ENCODE results near the gene PDIK1L.

The PDIK1L gene

GRCh38 chr1:26110731-26111529 lies 694 bp upstream of the PDIK1L start:
- Histone ChIP-seq H3K36me3 (ENCODE audit: control insufficient read depth in 2 of 2, insufficient read depth in 1 of 2, low read length in 2 of 2) (peaks cover under 1 to 23% of the 10 kb centered on the region in 2 experiments; a peak in 2 of 3 replicates), H3K4me1 (ENCODE audit: control insufficient read depth, insufficient read depth, low read length) (no peaks in the 10 kb centered on the region), H3K4me3 (ENCODE audit: low read depth, low read length) (peak overlapping the region; percentile 92), H3K27ac (ENCODE audit: extremely low read depth, low read depth, low read length) (peak overlapping the region; percentile 87), H3K9me3 (ENCODE audit: control insufficient read depth, insufficient read depth, low read depth, low read length) (no peaks in the 10 kb centered on the region)
- ChIA-PET POLR2A (interaction anchor here (0.9 to 1.8 kb wide), 8 partner anchors 12 to 169 kb away, joined by 3 to 7 read pairs (median 4); partner anchors contain the start of genes CEP85 and SH3BGRL3), CTCF (interaction anchor here (1.0 kb wide), 1 partner anchor 31 kb away, joined by 3 read pairs; no protein-coding TSS in a partner anchor)
- TF ChIP-seq YY1 (tag by site-specific recombination; IDR thresholded peaks at IDR 0.05) (0 out of 2 replicates have a peak, but pooled peaks have one; percentile 29), ZNF596 (tag by site-specific recombination; IDR thresholded peaks at IDR 0.05) (no peak), RBAK (tag by site-specific recombination; IDR thresholded peaks at IDR 0.05) (no peak), ZSCAN23 (tag by site-specific recombination; IDR thresholded peaks at IDR 0.05) (0 out of 2 replicates have a peak, but pooled peaks have one; percentile 53), ZBTB8A (tag by site-specific recombination; IDR thresholded peaks at IDR 0.05) (peak; percentile 83), ZNF214 (tag by site-specific recombination; IDR thresholded peaks at IDR 0.05; ENCODE audit: borderline replicate concordance) (no peak), TSHZ1 (tag by site-specific recombination; IDR thresholded peaks at IDR 0.05; ENCODE audit: borderline replicate concordance) (no peak), PATZ1 (tag by site-specific recombination; IDR thresholded peaks at IDR 0.05) (peak; percentile 83), ZNF146 (tag by site-specific recombination; IDR thresholded peaks at IDR 0.05) (no peak; the same call in 1 of the 2 replicates), BCL11A (tag by site-specific recombination; IDR thresholded peaks at IDR 0.05; ENCODE audit: low read depth) (no peak), ZNF785 (tag by site-specific recombination; IDR thresholded peaks at IDR 0.05) (0 out of 2 replicates have a peak, but pooled peaks have one; percentile 29), ZBTB20 (tag by site-specific recombination; IDR thresholded peaks at IDR 0.05) (peak; percentile 82), GLI2 (tag by site-specific recombination; IDR thresholded peaks at IDR 0.05; ENCODE audit: borderline replicate concordance, low read depth) (no peak), ZSCAN4 (tag by site-specific recombination; IDR thresholded peaks at IDR 0.05) (no peak), ZIC2 (tag by site-specific recombination; IDR thresholded peaks at IDR 0.05) (peak; percentile 93), ZFP69B (tag by site-specific recombination; IDR thresholded peaks at IDR 0.05) (peak; percentile 80; the same call in 1 of the 2 replicates), HOXC10 (CRISPR knock-in tag; IDR thresholded peaks at IDR 0.05) (0 out of 2 replicates have a peak, but pooled peaks have one; percentile 56), GLIS1 (tag by site-specific recombination; IDR thresholded peaks at IDR 0.05) (peak; percentile 94), ZNF354C (tag by site-specific recombination; IDR thresholded peaks at IDR 0.05; ENCODE audit: borderline replicate concordance, low read depth) (no peak), ZNF600 (tag by site-specific recombination; IDR thresholded peaks at IDR 0.05) (peak; percentile 82), EGR2 (tag by site-specific recombination; IDR thresholded peaks at IDR 0.05; ENCODE audit: low read depth) (peak; percentile 76), ZFHX2 (tag by site-specific recombination; conservative IDR thresholded peaks at IDR 0.05) (peak; percentile 81), ATF2 (tag by site-specific recombination; IDR thresholded peaks at IDR 0.05; ENCODE audit: low read depth) (no peak), ZSCAN16 (tag by site-specific recombination; IDR thresholded peaks at IDR 0.05) (no peak), ZBTB48 (tag by site-specific recombination; IDR thresholded peaks at IDR 0.05) (peak; percentile 71), ZNF510 (tag by site-specific recombination; IDR thresholded peaks at IDR 0.05; ENCODE audit: insufficient replicate concordance) (no peak), KLF16 (tag by site-specific recombination; IDR thresholded peaks at IDR 0.05) (peak; percentile 41; the same call in 1 of the 2 replicates), KLF1 (tag by site-specific recombination; IDR thresholded peaks at IDR 0.05) (peak; percentile 19; the same call in 1 of the 2 replicates), ZNF561 (tag by site-specific recombination; IDR thresholded peaks at IDR 0.05; ENCODE audit: borderline replicate concordance) (peak; percentile 90)

Measured in HEK293 (cell line).